Activated CD4-positive, CD25-positive, alpha-beta regulatory T cell treated with anti-CD3 and anti-CD28 coated beads, Interleukin-2, amount 50 U/mL, for 72 hours (primary cell): ENCODE results near the gene ZBTB20.

Experiments used
- DNase-seq: peaks from one replicate; pipeline ENCODE4 v3.0.0; 2021

ZBTB20 gene

GRCh38 chr3:114504941-114505628 is 642.0 kb downstream of the ZBTB20 start:
- no peak for DNase-seq

GRCh38 chr3:114502204-114502603 is 644.9 kb downstream of the ZBTB20 start:
- no peak for DNase-seq

GRCh38 chr3:114499976-114500375 is 647.1 kb downstream of the ZBTB20 start:
- no peak for DNase-seq

- no peak for DNase-seq
Measured at GRCh38 chr3:114498539-114499370, 648.3 kb downstream of the ZBTB20 start.

GRCh38 chr3:114496874-114497273 is 650.2 kb downstream of the ZBTB20 start:
- no peak for DNase-seq

GRCh38 chr3:114496466-114496865 is 650.6 kb downstream of the ZBTB20 start:
- no peak for DNase-seq

GRCh38 chr3:114496021-114496434 is 651.1 kb downstream of the ZBTB20 start:
- DNase-seq, result no peak

- no peak for DNase-seq
Measured at GRCh38 chr3:114494498-114494897, 652.6 kb downstream of the ZBTB20 start.

- no peak for DNase-seq
Measured at GRCh38 chr3:114490829-114491228, 656.3 kb downstream of the ZBTB20 start.

GRCh38 chr3:114487502-114487901 is 659.6 kb downstream of the ZBTB20 start:
- no peak for DNase-seq

- no peak for DNase-seq
Measured at GRCh38 chr3:114484919-114485318, 662.2 kb downstream of the ZBTB20 start.

- no peak for DNase-seq
Measured at GRCh38 chr3:114481113-114481512, 666.0 kb downstream of the ZBTB20 start.

- no peak for DNase-seq
Measured at GRCh38 chr3:114480442-114480841, 666.6 kb downstream of the ZBTB20 start.

GRCh38 chr3:114478801-114479200 is 668.3 kb downstream of the ZBTB20 start:
- no peak for DNase-seq

GRCh38 chr3:114476511-114476910 is 670.6 kb downstream of the ZBTB20 start:
- DNase-seq, result no peak

- DNase-seq, result no peak
Measured at GRCh38 chr3:114471478-114471877, 675.6 kb downstream of the ZBTB20 start.

GRCh38 chr3:114469070-114469469 is 678.0 kb downstream of the ZBTB20 start:
- no peak for DNase-seq

GRCh38 chr3:114466816-114467215 is 680.3 kb downstream of the ZBTB20 start:
- DNase-seq, result no peak

GRCh38 chr3:114466251-114466650 is 680.8 kb downstream of the ZBTB20 start:
- DNase-seq, result no peak

GRCh38 chr3:114464548-114464947 is 682.5 kb downstream of the ZBTB20 start:
- DNase-seq, result no peak

GRCh38 chr3:114462750-114463149 is 684.3 kb downstream of the ZBTB20 start:
- no peak for DNase-seq

- DNase-seq, result no peak
Measured at GRCh38 chr3:114460459-114460858, 686.6 kb downstream of the ZBTB20 start.

- no peak for DNase-seq
Measured at GRCh38 chr3:114456742-114457141, 690.3 kb downstream of the ZBTB20 start.

GRCh38 chr3:114455432-114455831 is 691.7 kb downstream of the ZBTB20 start:
- no peak for DNase-seq
